22Rv1 (cell line): ENCODE measurements around the gene MRPL11.

Experiments used
- CTCF ChIP-seq: fragments of 450-650 bp; IDR thresholded peaks from 2 replicates; pipeline ENCODE4 v1.5.1; 2017; ENCODE audit warnings: mild to moderate bottlenecking
- ZFX ChIP-seq: fragments of 450-650 bp; IDR thresholded peaks from 2 replicates; pipeline ENCODE4 v1.6.1; 2017; ENCODE audit warnings: antibody characterized with exemption, borderline replicate concordance

- no peak for TF ChIP-seq CTCF
- TF ChIP-seq ZFX, result no peak
Observed at GRCh38 chr11:66418986-66419308, 19.7 kb downstream of the MRPL11 start.
